Activated CD4-positive, alpha-beta T cell treated with anti-CD3 and anti-CD28 coated beads, Interleukin-2, amount 50 U/mL, for 48 hours (primary cell): ENCODE measurements around the gene SLC66A2.
A peak's percentile ranks its signal among the peaks of the same experiment; 100 is the strongest.

ENCODE experiments used
- DNase-seq, 2 experiments: peaks; one replicate each; pipeline ENCODE4 v3.0.0-alpha.2; 2020

Gene SLC66A2

GRCh38 chr18:79935499-79935898 is 16.0 kb downstream of the SLC66A2 start:
- DNase-seq, result no peak

GRCh38 chr18:79935098-79935480 is 16.4 kb downstream of the SLC66A2 start:
- DNase-seq, result no peak

- no peak for DNase-seq
Observed at GRCh38 chr18:79934311-79935097, 16.9 kb downstream of the SLC66A2 start.

GRCh38 chr18:79933765-79934164 is 17.7 kb downstream of the SLC66A2 start:
- no peak for DNase-seq

- no peak for DNase-seq
Observed at GRCh38 chr18:79932907-79933306, 18.5 kb downstream of the SLC66A2 start.

GRCh38 chr18:79931475-79931874 is 20.0 kb downstream of the SLC66A2 start:
- DNase-seq, result no peak

- DNase-seq, result no peak
Observed at GRCh38 chr18:79930020-79930642, 21.3 kb downstream of the SLC66A2 start.

GRCh38 chr18:79928563-79928960 is 22.9 kb downstream of the SLC66A2 start:
- no peak for DNase-seq

- DNase-seq, result no peak
Observed at GRCh38 chr18:79927607-79928562, 23.6 kb downstream of the SLC66A2 start.

GRCh38 chr18:79926715-79927606 is 24.5 kb downstream of the SLC66A2 start:
- no peak for DNase-seq

- no peak for DNase-seq
Observed at GRCh38 chr18:79926306-79926705, 25.1 kb downstream of the SLC66A2 start.

GRCh38 chr18:79924814-79925731 is 26.4 kb downstream of the SLC66A2 start:
- no peak for DNase-seq

GRCh38 chr18:79923896-79924585 is 27.4 kb downstream of the SLC66A2 start:
- no peak for DNase-seq

- no peak for DNase-seq
Observed at GRCh38 chr18:79922971-79923411, 28.5 kb downstream of the SLC66A2 start.

- no peak for DNase-seq
Observed at GRCh38 chr18:79921984-79922965, 29.2 kb downstream of the SLC66A2 start.

- DNase-seq, result peak in 1 of 2 experiments; percentile 2
Observed at GRCh38 chr18:79919089-79919488, 32.4 kb downstream of the SLC66A2 start.

- peak in 1 of 2 experiments; percentile 1 for DNase-seq
Observed at GRCh38 chr18:79918615-79919011, 32.8 kb downstream of the SLC66A2 start.

GRCh38 chr18:79917853-79918614 is 33.4 kb downstream of the SLC66A2 start:
- DNase-seq, result peak in 1 of 2 experiments; percentile 1
